SU-DHL-6 (cell line): Measurements from ENCODE around the gene LASP1NB.

ENCODE experiments used
- CTCF ChIP-seq: fragments of 200-600 bp; sonication (generic); IDR thresholded peaks from one replicate; pipeline ENCODE4 v1.5.1; 2017; ENCODE audit warnings: antibody characterized with exemption, mild to moderate bottlenecking, low read length, moderate library complexity; ENCODE audit not compliant: insufficient read depth, poor library complexity, severe bottlenecking
- EZH2phosphoT487 ChIP-seq: fragments of 200-600 bp; sonication (generic), shearing (Covaris generic); conservative IDR thresholded peaks from 2 replicates; pipeline ENCODE4 v1.6.1; 2018; ENCODE audit warnings: mild to moderate bottlenecking, antibody characterized with exemption, low read length, moderate library complexity, mixed read lengths

- TF ChIP-seq CTCF = no peak
- TF ChIP-seq EZH2phosphoT487 = no peak
These were observed 2.7 kb upstream of the LASP1NB start for GRCh38 chr17:38922538-38923297.
